Erythroblast (primary cell): ENCODE data around the gene EIF4H.

Source experiments
- GATA1 ChIP-seq: IDR thresholded peaks from 2 replicates; pipeline ENCODE4 v1.6.1; 2011; ENCODE audit warnings: low read depth, mild to moderate bottlenecking, control low read depth, low read length, moderate library complexity
- POLR2A ChIP-seq: IDR thresholded peaks from 2 replicates; pipeline ENCODE4 v1.6.1; 2011; ENCODE audit warnings: mild to moderate bottlenecking, low read length

- TF ChIP-seq POLR2A (no peak), GATA1 (no peak)
Measured at GRCh38 chr7:74180866-74181265, 6.7 kb downstream of the EIF4H start.
